GM18520 (cell line): Measurements from ENCODE around the gene MLLT6.

Source experiments
- ATAC-seq: cut with Tn5 transposase; IDR thresholded peaks from one replicate; pipeline ENCODE4 v1.9.1; 2021; ENCODE audit not compliant: unreplicated experiment

MLLT6 gene

GRCh38 chr17:38704606-38705522 is at the start of gene MLLT6:
Gene MLLT6, plus strand, starts transcription at chr17:38705273. Its CDS starts 360 bp downstream, at chr17:38705633.
- no peak for ATAC-seq

GRCh38 chr17:38656959-38657823 is 47.9 kb upstream of the MLLT6 start:
- no peak for ATAC-seq

- no peak for ATAC-seq
Measured at GRCh38 chr17:38657824-38658740, 47.0 kb upstream of the MLLT6 start.

GRCh38 chr17:38658741-38659345 is 46.2 kb upstream of the MLLT6 start:
- ATAC-seq: no peak

DNA sequence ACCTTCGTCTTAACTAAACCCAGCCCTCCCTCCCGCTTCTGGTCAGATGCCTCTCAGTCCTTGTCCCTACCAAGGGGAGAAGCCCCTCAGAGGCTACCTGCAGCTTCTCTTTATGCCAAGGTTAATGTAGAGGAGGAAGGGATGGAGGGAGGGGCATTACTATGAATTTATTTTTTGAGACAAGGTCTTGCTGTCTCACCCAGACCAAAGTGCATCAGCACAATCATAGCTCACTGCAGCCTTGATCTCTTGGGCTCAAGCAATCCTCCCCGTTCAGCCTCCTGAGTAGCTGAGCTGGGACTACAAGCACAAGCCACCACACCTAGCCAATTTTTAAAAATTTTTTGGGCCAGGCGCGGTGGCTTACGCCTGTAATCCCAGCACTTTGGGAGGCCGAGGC is 45.7 kb upstream of the MLLT6 start:
- ATAC-seq: no peak

GRCh38 chr17:38660097-38661025 is 44.7 kb upstream of the MLLT6 start:
- ATAC-seq: no peak

GRCh38 chr17:38663125-38663751 is 41.8 kb upstream of the MLLT6 start:
- ATAC-seq: no peak

GRCh38 chr17:38663964-38664644 is 41.0 kb upstream of the MLLT6 start:
- no peak for ATAC-seq

- ATAC-seq: no peak
Measured at GRCh38 chr17:38667099-38667786, 37.8 kb upstream of the MLLT6 start.

DNA sequence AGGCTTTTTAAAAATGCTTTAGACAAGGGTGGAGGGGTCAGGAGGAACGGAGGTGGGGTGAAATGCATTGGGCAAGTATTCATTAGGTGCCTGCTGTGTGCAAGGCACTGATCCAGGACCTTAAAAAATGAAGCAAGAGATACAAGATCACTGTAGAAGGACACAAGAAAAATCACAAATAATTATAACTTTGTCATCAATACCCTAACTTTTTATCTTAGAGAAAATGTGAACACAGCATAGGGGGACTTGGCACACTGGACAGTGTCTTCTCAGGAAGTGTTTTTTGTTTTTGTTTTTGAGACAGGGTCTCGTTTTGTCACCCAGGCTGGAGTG is 37.3 kb upstream of the MLLT6 start:
- no peak for ATAC-seq

GRCh38 chr17:38669520-38669919 is 35.6 kb upstream of the MLLT6 start:
- ATAC-seq: no peak

DNA sequence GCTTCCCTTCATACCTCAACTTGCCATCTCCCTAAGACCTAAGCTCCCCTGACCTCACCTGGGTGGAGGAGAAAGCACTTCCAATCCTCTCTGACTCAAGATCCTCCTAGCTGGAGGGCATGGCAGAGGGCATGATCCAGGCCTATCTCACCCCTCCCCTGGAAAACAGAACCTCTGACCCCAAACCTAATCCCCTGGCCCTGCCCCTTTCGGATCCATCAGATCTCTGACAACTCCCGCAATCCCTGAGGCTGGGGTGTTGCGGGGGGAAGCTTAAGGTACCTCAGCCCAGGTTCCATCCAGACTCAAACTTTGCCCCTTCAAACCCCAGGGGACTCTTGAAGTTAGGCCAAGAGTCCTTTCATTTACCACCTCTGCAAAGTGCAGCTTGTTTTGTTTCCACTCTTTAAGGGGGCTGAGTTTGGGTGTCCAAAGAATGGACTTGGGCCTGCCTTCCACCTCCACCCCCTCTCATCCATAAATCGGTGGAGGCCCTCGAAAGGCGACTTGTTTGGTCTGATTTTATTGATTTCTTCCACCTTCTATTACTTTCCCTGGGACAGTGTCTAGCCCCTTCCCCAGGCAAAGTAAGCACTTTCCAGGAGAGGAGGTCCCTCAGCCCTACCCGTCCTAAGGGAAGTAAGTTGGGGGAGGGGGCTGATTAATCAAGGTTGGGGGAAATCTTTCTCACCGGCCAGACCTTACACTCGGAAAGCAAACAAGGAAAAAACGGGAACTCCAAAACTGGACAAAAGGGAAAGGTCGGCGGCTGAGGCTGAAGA is 32.9 kb upstream of the MLLT6 start:
- no peak for ATAC-seq

- no peak for ATAC-seq
Measured at GRCh38 chr17:38672788-38673706, 32.0 kb upstream of the MLLT6 start.

DNA sequence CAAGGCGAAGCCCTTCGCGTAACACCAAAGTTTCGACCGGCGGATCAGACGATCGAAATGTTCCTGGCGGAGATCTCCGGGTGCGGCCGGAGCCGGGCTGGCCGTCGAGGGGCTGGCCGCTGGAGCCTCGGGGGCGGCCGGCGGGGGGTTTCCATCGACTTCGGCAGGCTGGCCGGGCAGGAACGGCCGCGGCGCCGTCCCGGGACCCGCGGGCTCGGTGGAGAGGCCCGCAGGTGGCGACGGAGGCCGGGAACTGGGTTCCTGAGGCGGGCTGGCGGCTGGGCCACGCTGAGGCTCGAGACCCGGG is 31.4 kb upstream of the MLLT6 start:
- no peak for ATAC-seq

DNA sequence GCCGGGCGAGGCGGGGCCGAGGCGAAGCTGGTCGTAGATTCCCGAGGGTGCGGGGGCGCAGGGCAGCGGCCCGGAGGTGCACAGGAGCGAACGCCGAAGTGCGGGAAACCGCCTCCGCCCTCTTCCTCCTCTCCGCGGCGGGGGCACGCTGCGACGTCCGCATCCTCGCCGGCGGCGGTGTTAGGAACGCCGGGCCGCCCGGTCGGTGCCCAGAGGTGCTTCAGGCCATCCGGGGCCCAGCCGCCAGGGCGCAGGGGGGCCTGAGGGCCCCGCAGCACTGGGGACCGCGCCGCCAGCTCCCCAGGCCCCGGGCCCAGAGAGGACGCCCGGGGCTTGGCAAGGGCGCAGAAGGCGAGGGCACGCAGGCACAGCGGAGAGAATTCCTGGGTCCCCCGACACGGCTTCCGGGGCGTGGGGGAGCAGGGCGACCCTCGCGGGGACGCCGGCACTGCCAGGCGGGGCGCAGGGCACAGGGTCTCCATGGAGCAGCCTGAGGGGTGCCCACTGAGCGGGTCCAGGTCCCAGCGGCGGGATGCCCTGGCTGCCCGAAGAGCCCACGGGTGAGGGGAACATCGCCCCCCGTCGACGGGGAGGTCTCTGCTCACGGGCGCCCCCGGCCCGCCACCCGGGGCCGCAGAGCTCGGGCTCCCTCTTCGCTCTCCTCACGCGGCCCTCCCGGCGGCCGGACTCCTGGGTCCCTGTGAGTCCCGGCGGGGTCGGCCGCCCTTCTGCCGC is 30.9 kb upstream of the MLLT6 start:
- peak; percentile 13 for ATAC-seq
